Measurements from ENCODE around the gene CEPT1. TPM values are rescaled to one million over a fixed set of nuclear protein-coding genes. Genes with fewer than 3 reads are reported as not detected.

Gene CEPT1
- total RNA-seq, 1 experiment from 2014 or later = 29.3 TPM

- TF ChIP-seq AFF4 (CRISPR knock-in tag; IDR thresholded peaks at IDR 0.05; ENCODE audit: borderline replicate concordance) = no peak
- no peak for TF ChIP-seq IRF2 (CRISPR knock-in tag; IDR thresholded peaks at IDR 0.05; ENCODE audit: borderline replicate concordance, low read depth)
Measured at GRCh38 chr1:111157431-111157830, 17.4 kb downstream of the CEPT1 start (continued).

- ATAC-seq (no peak), DNase-seq (ENCODE audit: low spot score) (no peak)
- Mint-ChIP-seq H3K4me3 (no peak overlapping the region), H3K27me3 (ENCODE audit: low read depth) (no peaks in the 10 kb centered on the region), H3K36me3 (peaks cover 5% of the 10 kb centered on the region), H3K9me3 (no peaks in the 10 kb centered on the region), H3K4me1 (no peaks in the 10 kb centered on the region), H3K27ac (peak overlapping the region; percentile 25; the same call in 1 of the 2 replicates)
- POLR2A ChIA-PET = no interaction called here
- TF ChIP-seq GABPB1 (CRISPR knock-in tag; IDR thresholded peaks at IDR 0.05) = no peak
- no peak for TF ChIP-seq ZNF671 (CRISPR knock-in tag; IDR thresholded peaks at IDR 0.05)
- no peak for TF ChIP-seq GTF2I (CRISPR knock-in tag; conservative IDR thresholded peaks at IDR 0.05)
- TF ChIP-seq NR3C1 (CRISPR knock-in tag; conservative IDR thresholded peaks at IDR 0.05; ENCODE audit: low read depth) = no peak
- TF ChIP-seq E2F1 (CRISPR knock-in tag; IDR thresholded peaks at IDR 0.05) = no peak
- no peak for TF ChIP-seq SMAD4 (CRISPR knock-in tag; IDR thresholded peaks at IDR 0.05)
- no peak for TF ChIP-seq MYBL2 (CRISPR knock-in tag; IDR thresholded peaks at IDR 0.05)
- no peak for TF ChIP-seq ARID4B (CRISPR knock-in tag; IDR thresholded peaks at IDR 0.05; ENCODE audit: borderline replicate concordance)
- no peak for TF ChIP-seq ERG (CRISPR knock-in tag; IDR thresholded peaks at IDR 0.05)
- no peak for TF ChIP-seq NFYB (CRISPR knock-in tag; conservative IDR thresholded peaks at IDR 0.05; ENCODE audit: low read depth)
- no peak for TF ChIP-seq NFE2L1 (CRISPR knock-in tag; IDR thresholded peaks at IDR 0.05)
- TF ChIP-seq IRF2 (CRISPR knock-in tag; IDR thresholded peaks at IDR 0.05; ENCODE audit: borderline replicate concordance, low read depth) = no peak
- no peak for TF ChIP-seq ZNF423 (CRISPR knock-in tag; IDR thresholded peaks at IDR 0.05)
- no peak for TF ChIP-seq RELA (CRISPR knock-in tag; IDR thresholded peaks at IDR 0.05; ENCODE audit: borderline replicate concordance)
- no peak for TF ChIP-seq ZNF138 (CRISPR knock-in tag; conservative IDR thresholded peaks at IDR 0.05)
- no peak for TF ChIP-seq ZNF232 (CRISPR knock-in tag; IDR thresholded peaks at IDR 0.05)
- TF ChIP-seq TEAD1 (CRISPR knock-in tag; IDR thresholded peaks at IDR 0.05) = no peak
- no peak for TF ChIP-seq ELF4 (CRISPR knock-in tag; IDR thresholded peaks at IDR 0.05; ENCODE audit: low read depth)
- CTCF ChIA-PET = no interaction called here
Measured at GRCh38 chr1:111161843-111162487, 21.9 kb downstream of the CEPT1 start.
